Measurements from ENCODE around the gene ADGRL2.

GRCh38 chr1:82032068-82032467 is 231.3 kb downstream of the ADGRL2 start:
- TF ChIP-seq ZNF777 (tag by site-specific recombination; IDR thresholded peaks at IDR 0.05; ENCODE audit: borderline replicate concordance) (no peak), ZBTB8A (tag by site-specific recombination; IDR thresholded peaks at IDR 0.05) (no peak), EGR2 (tag by site-specific recombination; IDR thresholded peaks at IDR 0.05; ENCODE audit: low read depth) (no peak), ZNF394 (tag by site-specific recombination; IDR thresholded peaks at IDR 0.05; ENCODE audit: borderline replicate concordance) (no peak), ZNF558 (tag by site-specific recombination; IDR thresholded peaks at IDR 0.05) (no peak)
- TF ChIP-seq, protein P1, sequence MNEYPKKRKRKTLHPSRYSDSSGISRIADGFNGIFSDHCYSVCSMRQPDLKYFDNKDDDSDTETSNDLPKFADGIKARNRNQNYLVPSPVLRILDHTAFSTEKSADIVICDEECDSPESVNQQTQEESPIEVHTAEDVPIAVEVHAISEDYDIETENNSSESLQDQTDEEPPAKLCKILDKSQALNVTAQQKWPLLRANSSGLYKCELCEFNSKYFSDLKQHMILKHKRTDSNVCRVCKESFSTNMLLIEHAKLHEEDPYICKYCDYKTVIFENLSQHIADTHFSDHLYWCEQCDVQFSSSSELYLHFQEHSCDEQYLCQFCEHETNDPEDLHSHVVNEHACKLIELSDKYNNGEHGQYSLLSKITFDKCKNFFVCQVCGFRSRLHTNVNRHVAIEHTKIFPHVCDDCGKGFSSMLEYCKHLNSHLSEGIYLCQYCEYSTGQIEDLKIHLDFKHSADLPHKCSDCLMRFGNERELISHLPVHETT (tag by site-specific recombination; IDR thresholded peaks at IDR 0.05), result no peak
- TF ChIP-seq, protein P2, sequence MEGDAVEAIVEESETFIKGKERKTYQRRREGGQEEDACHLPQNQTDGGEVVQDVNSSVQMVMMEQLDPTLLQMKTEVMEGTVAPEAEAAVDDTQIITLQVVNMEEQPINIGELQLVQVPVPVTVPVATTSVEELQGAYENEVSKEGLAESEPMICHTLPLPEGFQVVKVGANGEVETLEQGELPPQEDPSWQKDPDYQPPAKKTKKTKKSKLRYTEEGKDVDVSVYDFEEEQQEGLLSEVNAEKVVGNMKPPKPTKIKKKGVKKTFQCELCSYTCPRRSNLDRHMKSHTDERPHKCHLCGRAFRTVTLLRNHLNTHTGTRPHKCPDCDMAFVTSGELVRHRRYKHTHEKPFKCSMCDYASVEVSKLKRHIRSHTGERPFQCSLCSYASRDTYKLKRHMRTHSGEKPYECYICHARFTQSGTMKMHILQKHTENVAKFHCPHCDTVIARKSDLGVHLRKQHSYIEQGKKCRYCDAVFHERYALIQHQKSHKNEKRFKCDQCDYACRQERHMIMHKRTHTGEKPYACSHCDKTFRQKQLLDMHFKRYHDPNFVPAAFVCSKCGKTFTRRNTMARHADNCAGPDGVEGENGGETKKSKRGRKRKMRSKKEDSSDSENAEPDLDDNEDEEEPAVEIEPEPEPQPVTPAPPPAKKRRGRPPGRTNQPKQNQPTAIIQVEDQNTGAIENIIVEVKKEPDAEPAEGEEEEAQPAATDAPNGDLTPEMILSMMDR (tag by site-specific recombination; IDR thresholded peaks at IDR 0.05), result no peak
- TF ChIP-seq, protein P3, sequence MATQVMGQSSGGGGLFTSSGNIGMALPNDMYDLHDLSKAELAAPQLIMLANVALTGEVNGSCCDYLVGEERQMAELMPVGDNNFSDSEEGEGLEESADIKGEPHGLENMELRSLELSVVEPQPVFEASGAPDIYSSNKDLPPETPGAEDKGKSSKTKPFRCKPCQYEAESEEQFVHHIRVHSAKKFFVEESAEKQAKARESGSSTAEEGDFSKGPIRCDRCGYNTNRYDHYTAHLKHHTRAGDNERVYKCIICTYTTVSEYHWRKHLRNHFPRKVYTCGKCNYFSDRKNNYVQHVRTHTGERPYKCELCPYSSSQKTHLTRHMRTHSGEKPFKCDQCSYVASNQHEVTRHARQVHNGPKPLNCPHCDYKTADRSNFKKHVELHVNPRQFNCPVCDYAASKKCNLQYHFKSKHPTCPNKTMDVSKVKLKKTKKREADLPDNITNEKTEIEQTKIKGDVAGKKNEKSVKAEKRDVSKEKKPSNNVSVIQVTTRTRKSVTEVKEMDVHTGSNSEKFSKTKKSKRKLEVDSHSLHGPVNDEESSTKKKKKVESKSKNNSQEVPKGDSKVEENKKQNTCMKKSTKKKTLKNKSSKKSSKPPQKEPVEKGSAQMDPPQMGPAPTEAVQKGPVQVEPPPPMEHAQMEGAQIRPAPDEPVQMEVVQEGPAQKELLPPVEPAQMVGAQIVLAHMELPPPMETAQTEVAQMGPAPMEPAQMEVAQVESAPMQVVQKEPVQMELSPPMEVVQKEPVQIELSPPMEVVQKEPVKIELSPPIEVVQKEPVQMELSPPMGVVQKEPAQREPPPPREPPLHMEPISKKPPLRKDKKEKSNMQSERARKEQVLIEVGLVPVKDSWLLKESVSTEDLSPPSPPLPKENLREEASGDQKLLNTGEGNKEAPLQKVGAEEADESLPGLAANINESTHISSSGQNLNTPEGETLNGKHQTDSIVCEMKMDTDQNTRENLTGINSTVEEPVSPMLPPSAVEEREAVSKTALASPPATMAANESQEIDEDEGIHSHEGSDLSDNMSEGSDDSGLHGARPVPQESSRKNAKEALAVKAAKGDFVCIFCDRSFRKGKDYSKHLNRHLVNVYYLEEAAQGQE (tag by site-specific recombination; IDR thresholded peaks at IDR 0.05), result no peak
